Thymus (tissue), 11 donors: Measurements from ENCODE around the gene RASA4. TPM values are rescaled to one million over a fixed set of nuclear protein-coding genes. Genes with fewer than 3 reads are reported as not detected.
A peak's percentile ranks its signal among the peaks of the same experiment; 100 is the strongest.
"Not testable (repeated sequence)": the region's sequence is repeated elsewhere in the genome, so short reads cannot be mapped to it uniquely, and the experiment has no call there.

Source experiments
- DNase-seq, 9 donors: peaks; one replicate each; pipeline ENCODE4 v3.0.0-alpha.2; 2013; ENCODE audit warnings: low spot score in 9 of 9, low read depth in 6 of 9, missing footprints in 1 of 9
- H3K27ac ChIP-seq, 2 donors: one replicate each; pipeline ENCODE4 v1.5.1; 2013; ENCODE audit warnings: control low read depth in 1 of 2, low read depth in 1 of 2, low read length in 1 of 2, mild to moderate bottlenecking in 1 of 2, moderate library complexity in 1 of 2
- H3K27me3 ChIP-seq, 2 donors: one replicate each; pipeline ENCODE4 v1.5.1; 2013; ENCODE audit warnings: low read length in 1 of 2; ENCODE audit not compliant: control insufficient read depth in 2 of 2, insufficient read depth in 1 of 2
- H3K36me3 ChIP-seq, 2 donors: one replicate each; pipeline ENCODE4 v1.5.1; 2013; ENCODE audit warnings: low read length in 1 of 2, mild to moderate bottlenecking in 1 of 2, moderate library complexity in 1 of 2; ENCODE audit not compliant: control insufficient read depth in 2 of 2, insufficient read depth in 2 of 2
- H3K4me1 ChIP-seq, 2 donors: one replicate each; pipeline ENCODE4 v1.5.1; 2013; ENCODE audit warnings: low read length in 2 of 2; ENCODE audit not compliant: control insufficient read depth in 2 of 2, insufficient read depth in 2 of 2
- H3K4me3 ChIP-seq, 2 donors: one replicate each; pipeline ENCODE4 v1.5.1; 2013; ENCODE audit warnings: low read length in 2 of 2, control low read depth in 1 of 2, mild to moderate bottlenecking in 1 of 2
- H3K9me3 ChIP-seq, 2 donors: one replicate each; pipeline ENCODE4 v1.5.1; 2013; ENCODE audit warnings: low read length in 1 of 2, mild to moderate bottlenecking in 1 of 2; ENCODE audit not compliant: control insufficient read depth in 2 of 2, insufficient read depth in 1 of 2
- WGBS: extraction: QIAGEN DNeasy Blood & Tissue Kit; methylation state at CpG from one replicate; pipeline ENCODE4 v1.1.7; 2013; 5-methylcytosine and 5-hydroxymethylcytosine counted together
- polyA plus RNA-seq: library from polyadenylated mRNA; stranded (reverse); fragments of 200-250 nt; gene quantifications from one replicate; pipeline ENCODE4 v1.2.3, GENCODE V29; 2013
- total RNA-seq: library from RNA; stranded (reverse); fragments of 120-200 nt; gene quantifications from one replicate; pipeline ENCODE4 v1.2.4, GENCODE V29; 2013
- donor health status: healthy.

Gene RASA4
- total and polyA plus RNA-seq, 2 donors, result 13.6 to 42.3 TPM

DNA sequence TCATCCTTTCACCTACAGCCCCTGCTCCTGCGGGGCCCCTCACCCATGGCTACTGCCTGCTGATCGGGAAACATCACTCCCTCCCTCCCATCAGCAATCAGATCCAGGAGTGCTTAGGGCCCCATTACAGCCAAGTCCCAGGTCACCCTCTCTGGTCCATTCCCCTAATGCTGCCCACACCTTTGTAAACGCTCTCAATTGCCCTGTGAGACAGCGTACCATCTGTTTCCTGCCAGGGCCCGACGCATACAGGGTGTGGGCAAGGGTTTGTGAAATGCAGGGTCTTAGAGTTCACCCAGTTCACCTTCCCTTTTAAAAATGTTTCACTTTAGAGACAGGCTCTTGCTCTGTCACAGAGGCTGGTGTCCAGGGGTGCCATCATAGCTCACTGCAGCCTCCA, 17.7 kb upstream of the RASA4 start:
- not testable (repeated sequence) for H3K36me3 ChIP-seq, H3K4me3 ChIP-seq, DNase-seq, H3K27ac ChIP-seq, H3K4me1 ChIP-seq, H3K9me3 ChIP-seq, H3K27me3 ChIP-seq
- 51% methylated on average over 2 of the region's 6 CpGs for WGBS

DNA sequence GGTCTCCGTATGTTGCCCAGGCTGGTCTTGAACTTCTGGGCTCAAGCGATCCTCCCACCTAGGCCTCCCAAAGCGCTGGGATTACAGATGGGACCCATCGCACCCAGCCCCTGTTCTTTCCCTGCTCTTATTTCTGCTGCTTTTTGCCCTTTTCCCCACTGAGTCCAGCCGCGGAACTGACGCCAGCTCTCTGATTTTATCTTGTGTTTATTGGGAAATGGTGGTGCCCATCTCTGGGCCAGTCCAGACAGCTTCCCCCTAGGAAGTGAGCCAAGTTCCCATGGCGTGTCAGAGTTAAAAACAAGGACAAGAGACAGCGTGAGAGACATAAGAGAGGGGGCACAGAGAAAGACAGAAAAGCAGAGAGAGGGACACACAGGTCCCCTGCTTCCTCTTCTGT, 14.1 kb upstream of the RASA4 start:
- WGBS, result 84% methylated on average over 7 of the region's 9 CpGs
- not testable (repeated sequence) for DNase-seq

DNA sequence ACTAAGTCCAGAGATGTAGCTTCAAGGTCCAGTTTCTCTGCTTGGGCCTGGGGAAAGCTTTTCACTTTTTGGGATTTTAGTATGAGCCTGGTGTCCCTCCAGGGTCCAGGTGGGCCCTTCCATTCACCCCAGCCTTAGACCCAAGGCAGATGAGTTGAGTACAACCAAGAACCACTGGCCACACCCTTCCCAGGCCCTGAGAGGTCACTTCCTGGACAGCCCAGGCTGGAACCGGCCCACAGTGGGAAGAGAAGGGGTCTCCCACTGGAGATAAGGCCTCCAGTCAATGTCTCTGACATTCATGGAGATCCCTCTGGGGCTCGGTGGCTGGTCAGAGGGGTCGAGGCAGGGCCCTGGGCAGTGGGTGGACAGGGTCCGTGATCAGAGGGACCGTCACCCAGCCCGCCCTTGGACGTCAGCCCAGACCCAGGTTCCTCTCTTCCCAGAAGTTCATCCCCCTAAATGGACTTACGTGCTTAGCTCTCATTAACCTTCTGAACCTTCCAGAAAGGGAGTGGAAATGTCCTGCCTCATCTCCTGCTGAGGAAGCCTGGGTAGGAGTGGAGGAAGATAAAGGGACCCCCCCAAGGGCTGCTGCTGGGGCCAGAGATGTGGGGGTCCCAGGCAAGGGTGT, 10.8 kb upstream of the RASA4 start:
- DNase-seq, H3K4me1 ChIP-seq, H3K27me3 ChIP-seq, H3K27ac ChIP-seq, H3K9me3 ChIP-seq, H3K4me3 ChIP-seq, H3K36me3 ChIP-seq: not testable (repeated sequence)
- WGBS, result no CpG with 5 or more reads among the region's 8 CpGs

More for the DNA sequence above, 14.1 kb upstream of the RASA4 start:
- H3K27ac ChIP-seq, H3K36me3 ChIP-seq, H3K4me1 ChIP-seq, H3K4me3 ChIP-seq, H3K9me3 ChIP-seq, H3K27me3 ChIP-seq: not testable (repeated sequence)

DNA sequence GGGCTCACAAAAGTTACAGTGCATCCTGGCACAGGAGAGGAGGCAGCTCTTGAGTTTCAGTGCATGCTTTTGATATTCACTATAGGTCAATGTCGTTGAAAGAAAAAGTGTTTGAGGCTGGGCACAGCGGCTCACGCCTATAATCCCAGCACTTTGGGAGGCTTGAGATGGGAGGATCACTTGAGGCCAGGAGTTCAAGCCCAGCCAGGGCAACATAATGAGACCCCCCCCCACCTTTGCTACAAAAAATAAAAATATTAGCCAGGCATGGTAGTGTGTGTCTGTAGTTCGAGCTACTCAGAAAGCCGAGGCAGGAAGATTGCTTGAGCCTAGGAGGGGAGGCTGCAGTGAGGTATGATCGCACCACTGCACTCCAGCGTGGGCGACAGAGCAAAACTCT, 1.6 kb upstream of the RASA4 start:
- DNase-seq, H3K9me3 ChIP-seq, H3K4me1 ChIP-seq, H3K36me3 ChIP-seq, H3K27me3 ChIP-seq, H3K27ac ChIP-seq, H3K4me3 ChIP-seq: not testable (repeated sequence)
- WGBS, result 94% methylated on average over 4 of the region's 8 CpGs

DNA sequence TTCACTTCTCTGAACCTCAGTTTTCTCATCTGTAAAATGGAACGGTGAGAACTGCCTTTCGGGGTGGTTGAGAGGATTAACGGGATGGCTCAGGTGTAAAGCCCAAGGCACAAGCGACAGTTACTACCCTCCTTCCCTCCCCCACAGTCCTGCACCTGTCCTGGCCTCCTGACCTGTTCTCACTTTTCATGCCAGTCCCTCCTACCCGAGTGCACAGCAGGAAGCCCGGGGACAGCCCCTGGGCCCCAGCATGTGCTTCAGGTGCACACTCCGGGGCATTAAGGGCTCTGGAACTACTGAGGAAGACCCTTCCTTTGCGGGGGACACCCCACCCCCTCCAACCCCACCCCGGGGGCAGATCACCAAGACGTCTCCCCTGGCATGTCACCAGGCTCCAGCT, 626 bp downstream of the RASA4 start:
- no CpG with 5 or more reads among the region's 10 CpGs for WGBS
- not testable (repeated sequence) for DNase-seq

DNA sequence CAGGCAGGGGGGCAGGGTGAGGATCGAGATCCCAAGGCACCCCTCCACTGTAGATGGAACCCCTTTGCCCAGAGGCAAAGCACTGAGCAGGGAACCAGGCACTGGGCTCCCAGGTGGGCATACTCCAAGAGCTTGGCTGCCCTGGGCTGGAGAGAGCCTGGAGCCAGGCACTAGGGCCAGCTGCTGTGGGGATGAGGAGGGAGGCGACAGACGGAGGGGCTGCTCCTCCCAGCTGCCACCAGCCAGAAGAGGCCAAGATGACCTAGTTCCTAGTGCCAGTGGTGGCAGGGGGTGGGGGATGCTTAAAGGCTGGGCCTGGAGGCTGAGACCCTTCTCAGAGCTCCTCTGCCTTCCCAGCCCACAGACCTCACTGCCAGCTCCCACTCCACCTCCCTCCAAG, 1.7 kb downstream of the RASA4 start:
- H3K4me1 ChIP-seq, result peaks cover 0 to 12% of the 10 kb centered on the region in 2 donors
- not testable (repeated sequence) for H3K27me3 ChIP-seq, H3K4me3 ChIP-seq, H3K36me3 ChIP-seq, H3K9me3 ChIP-seq, H3K27ac ChIP-seq, DNase-seq
- no CpG with 5 or more reads among the region's 3 CpGs for WGBS

More for the DNA sequence above, 626 bp downstream of the RASA4 start:
- not testable (repeated sequence) for H3K27me3 ChIP-seq, H3K27ac ChIP-seq, H3K36me3 ChIP-seq, H3K4me3 ChIP-seq, H3K9me3 ChIP-seq
- peaks cover 0 to 12% of the 10 kb centered on the region in 2 donors for H3K4me1 ChIP-seq

DNA sequence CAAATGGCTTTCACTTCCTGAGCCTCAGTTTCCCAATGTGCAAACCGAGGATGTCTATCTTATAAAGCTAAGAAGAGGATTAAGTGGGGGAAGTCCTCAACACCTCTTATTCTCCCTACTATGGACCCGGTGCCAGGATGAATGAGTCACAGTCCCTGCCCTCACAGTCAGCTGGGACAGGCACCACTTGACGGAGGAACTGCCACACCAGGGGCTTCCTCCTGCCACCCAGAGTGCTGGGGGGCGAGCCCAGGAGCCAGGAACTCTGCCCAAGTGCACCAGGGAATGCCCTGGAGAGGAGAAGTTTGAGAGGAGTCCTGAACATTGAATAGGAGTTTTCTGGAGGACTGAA, 2.2 kb downstream of the RASA4 start:
- H3K9me3 ChIP-seq, H3K27me3 ChIP-seq, H3K27ac ChIP-seq, H3K4me3 ChIP-seq, DNase-seq, H3K36me3 ChIP-seq: not testable (repeated sequence)
- peaks cover 0 to 12% of the 10 kb centered on the region in 2 donors for H3K4me1 ChIP-seq
- WGBS, result no CpG with 5 or more reads among the region's 4 CpGs

DNA sequence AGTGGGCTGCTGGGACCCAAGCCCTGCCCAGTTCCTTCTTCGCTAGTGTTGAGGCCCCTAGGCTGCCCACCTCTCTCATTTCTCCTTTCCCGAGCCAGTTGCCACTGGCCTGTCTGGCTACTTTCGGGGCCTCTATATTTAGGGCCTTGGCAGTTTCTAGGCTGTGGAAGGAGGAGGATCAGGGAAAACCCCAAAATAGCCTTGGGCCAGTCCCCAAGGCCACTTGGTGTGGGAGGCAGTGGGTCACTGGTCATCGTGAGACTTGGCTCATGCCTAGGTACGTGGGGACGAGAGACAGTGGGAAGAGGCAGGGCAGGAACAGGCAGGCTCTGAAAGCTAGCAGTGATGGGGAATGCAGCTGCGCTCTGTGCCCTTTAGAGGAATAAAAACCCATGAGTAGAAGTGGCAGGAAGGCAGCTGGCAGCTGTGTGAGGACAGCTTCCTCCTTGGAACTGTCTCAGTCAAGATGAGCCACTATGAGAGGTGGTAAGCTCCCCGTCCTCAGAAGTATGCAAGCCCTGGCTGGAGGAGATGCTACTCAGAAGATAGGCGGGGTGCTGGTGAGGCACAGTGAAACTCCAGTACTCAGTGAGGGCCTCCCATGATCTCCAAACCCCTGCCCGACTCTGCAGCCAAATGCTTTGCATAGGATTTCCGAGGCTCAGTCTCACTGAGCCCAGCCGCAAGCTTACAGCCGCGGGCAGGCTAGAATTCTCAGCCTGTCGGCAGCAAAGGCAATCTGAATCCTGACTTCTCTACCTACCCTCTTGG, 2.8 kb downstream of the RASA4 start:
- DNase-seq, H3K27me3 ChIP-seq, H3K4me3 ChIP-seq, H3K36me3 ChIP-seq, H3K9me3 ChIP-seq: not testable (repeated sequence)
- WGBS, result 88% methylated on average over 4 of the region's 15 CpGs
- H3K4me1 ChIP-seq, result peaks cover 0 to 12% of the 10 kb centered on the region in 2 donors
- H3K27ac ChIP-seq, result peak overlapping the region in 1 of 2 donors; percentile 43

DNA sequence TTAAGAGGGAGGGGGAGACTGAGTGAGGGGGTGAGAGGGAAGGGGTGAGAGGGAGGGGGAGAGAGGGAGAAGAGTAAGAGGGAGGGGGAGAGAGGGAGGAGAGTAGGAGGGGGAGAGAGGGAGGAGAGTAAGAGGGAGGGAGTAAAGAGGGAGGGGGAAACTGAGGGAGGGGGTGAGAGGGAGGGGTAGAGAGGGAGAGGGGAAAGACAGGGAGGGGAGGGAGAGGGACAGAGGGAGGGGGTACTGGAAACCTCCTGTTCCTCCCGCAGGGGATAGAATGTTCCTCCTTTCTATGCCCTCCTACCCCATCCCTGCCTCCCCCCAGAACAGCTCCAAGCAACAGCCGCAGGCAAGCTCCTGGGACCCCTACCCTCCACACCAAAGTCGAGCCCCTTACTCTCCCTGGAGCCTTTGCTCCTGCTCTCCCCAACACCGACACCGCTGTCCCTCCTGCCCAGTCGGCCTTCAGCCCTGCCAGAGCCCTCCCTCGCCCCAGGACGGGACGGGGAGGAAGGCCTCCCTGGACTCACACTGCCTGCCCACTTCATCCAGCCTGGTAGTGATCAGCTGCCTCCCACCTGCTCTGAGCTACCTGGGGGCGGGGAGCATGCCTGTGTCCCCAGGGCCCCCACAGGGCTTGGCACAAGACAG, 4.8 kb downstream of the RASA4 start:
- Histone ChIP-seq H3K4me1 (peaks cover 0 to 12% of the 10 kb centered on the region in 2 donors), H3K27ac (peak overlapping the region in 1 of 2 donors; percentile 55)
- H3K4me3 ChIP-seq, H3K36me3 ChIP-seq, H3K9me3 ChIP-seq, H3K27me3 ChIP-seq: not testable (repeated sequence)
- DNase-seq, result peak in 1 of 9 donors; percentile 1
- 60% methylated on average over 8 of the region's 10 CpGs for WGBS
